HepG2 (cell line): ENCODE data around the gene ACTL8. TPM values are rescaled to one million over a fixed set of nuclear protein-coding genes. Genes with fewer than 3 reads are reported as not detected.
A peak's percentile ranks its signal among the peaks of the same experiment; 100 is the strongest.

Source experiments
- ATAC-seq: fragments of 200-7000 bp; cut with Tn5 transposase; 3 replicates; pipeline ENCODE4 v1.9.1; 2020; ENCODE audit warnings: mild to moderate bottlenecking, moderate library complexity
- BruUV-seq: library from RNA; stranded (reverse); fragments of 400-500 nt; replicated peaks from 2 replicates; lab custom pipeline; 2021; lab: Mats Ljungman, UMichigan
- CTCF ChIA-PET: fragments of 300-600 bp; formaldehyde crosslinking; extraction: SDS; loops from one replicate; lab custom pipeline; 2021; ENCODE audit warnings: low total read pairs, inconsistent platforms, low intra/inter-chr PET ratio; lab: Yijun Ruan, JAX
- POLR2A ChIA-PET: fragments of 350-600 bp; sonication (Branson Sonifier 250); formaldehyde crosslinking; loops from one replicate; lab custom pipeline; 2020; ENCODE audit warnings: antibody characterized with exemption, inconsistent platforms; lab: Yijun Ruan, JAX
- DNase-seq: peaks from one replicate; pipeline ENCODE4 v3.0.0-alpha.2; 2015; ENCODE audit warnings: low spot score
- FAIRE-seq: peaks from 3 replicates; lab custom pipeline; 2011; peaks lifted over from hg19 to GRCh38; lab: Jason Lieb, UNC
- H2AFZ ChIP-seq: one replicate; pipeline ENCODE4 v1.6.1; 2011; ENCODE audit warnings: low read length, inconsistent platforms
- H3K27ac ChIP-seq: fragments of 300-600 bp; 3 replicates; pipeline ENCODE4 v1.8.0; 2011; ENCODE audit warnings: mixed run types, mild to moderate bottlenecking, mixed read lengths, low read length, inconsistent platforms; ENCODE audit not compliant: insufficient read depth; ENCODE audit errors: extremely low read length
- H3K27me3 ChIP-seq, 2 experiments: fragments of 200-600 bp in 1 of 2; 2 replicates in 1 of 2; 3 replicates in 1 of 2; pipeline versions ENCODE4 v1.6.0 to v1.8.0; 2011; ENCODE audit warnings: low read length in 2 of 2, mild to moderate bottlenecking in 2 of 2, moderate library complexity in 2 of 2, inconsistent platforms in 1 of 2; ENCODE audit not compliant: insufficient read depth in 2 of 2, control insufficient read depth in 1 of 2
- H3K36me3 ChIP-seq, 2 experiments: fragments of 200-600 bp in 1 of 2; replicated peaks in 1 of 2; 2 replicates in 1 of 2; 3 replicates in 1 of 2; pipeline versions ENCODE4 v1.5.1 to v1.8.0; 2011; ENCODE audit warnings: low read length in 2 of 2, inconsistent platforms in 1 of 2; ENCODE audit not compliant: insufficient read depth in 2 of 2, control insufficient read depth in 1 of 2
- H3K4me1 ChIP-seq: 2 replicates; pipeline ENCODE4 v1.5.1; 2012; ENCODE audit warnings: low read length, inconsistent platforms; ENCODE audit not compliant: insufficient read depth
- H3K4me2 ChIP-seq: 2 replicates; pipeline ENCODE4 v1.6.0; 2011; ENCODE audit warnings: low read depth, low read length, inconsistent platforms
- H3K4me3 ChIP-seq, 3 experiments: fragments of 200-600 bp in 1 of 3; sonication (generic), shearing (Covaris generic) in 1 of 3; replicated peaks in 1 of 3; 2 replicates each; pipeline ENCODE4 v1.5.1; 2011 to 2016; ENCODE audit warnings: low read length in 3 of 3, inconsistent platforms in 2 of 3, low read depth in 2 of 3, mild to moderate bottlenecking in 2 of 3, control low read depth in 1 of 3, mixed read lengths in 1 of 3; ENCODE audit not compliant: insufficient read depth in 1 of 3
- H3K79me2 ChIP-seq: one replicate; pipeline ENCODE4 v1.6.1; 2011; ENCODE audit warnings: low read length, inconsistent platforms; ENCODE audit not compliant: insufficient read depth
- H3K9ac ChIP-seq: 2 replicates; pipeline ENCODE4 v1.6.0; 2011; ENCODE audit warnings: mild to moderate bottlenecking, low read depth, low read length, inconsistent platforms; ENCODE audit not compliant: insufficient read depth
- H3K9me3 ChIP-seq: 2 replicates; pipeline ENCODE4 v1.5.1; 2012; ENCODE audit warnings: mild to moderate bottlenecking, low read length
- H4K20me1 ChIP-seq: 2 replicates; pipeline ENCODE4 v1.6.0; 2011; ENCODE audit warnings: inconsistent platforms, mild to moderate bottlenecking, low read length, moderate library complexity; ENCODE audit not compliant: insufficient read depth
- CTCF ChIP-seq: sonication (generic); formaldehyde crosslinking; IDR thresholded peaks from 2 replicates; pipeline ENCODE4 v1.5.0; 2020; ENCODE audit warnings: mild to moderate bottlenecking, missing genetic modification reagents, moderate library complexity
- ETS1 ChIP-seq: sonication (generic); formaldehyde crosslinking; IDR thresholded peaks from 2 replicates; pipeline ENCODE4 v1.4.0; 2020; ENCODE audit warnings: missing genetic modification reagents
- FOXP1 ChIP-seq, 2 experiments: fragments of 450-650 bp in 1 of 2; IDR thresholded peaks; 2 replicates each; pipeline ENCODE4 v1.6.1; 2017 to 2018; ENCODE audit warnings: antibody characterized with exemption in 1 of 2
- SMAD9 ChIP-seq: sonication (generic); formaldehyde crosslinking; IDR thresholded peaks from 2 replicates; pipeline ENCODE4 v1.5.1; 2020; ENCODE audit warnings: mild to moderate bottlenecking, missing genetic modification reagents
- SP140L ChIP-seq: sonication (generic); formaldehyde crosslinking; IDR thresholded peaks from 2 replicates; pipeline ENCODE4 v1.4.0; 2020; ENCODE audit warnings: missing genetic modification reagents, borderline replicate concordance
- STAT5B ChIP-seq: sonication (generic); formaldehyde crosslinking; IDR thresholded peaks from 2 replicates; pipeline ENCODE4 v1.4.0; 2020; ENCODE audit warnings: missing genetic modification reagents
- ZNF12 ChIP-seq: sonication (generic); formaldehyde crosslinking; IDR thresholded peaks from 2 replicates; pipeline ENCODE4 v1.5.0; 2020; ENCODE audit warnings: missing genetic modification reagents
- ZNF121 ChIP-seq: sonication (generic); formaldehyde crosslinking; IDR thresholded peaks from 2 replicates; pipeline ENCODE4 v1.5.0; 2020; ENCODE audit warnings: mild to moderate bottlenecking, missing genetic modification reagents
- WGBS: methylation state at CpG from one replicate; pipeline ENCODE4 v1.1.6; 2017; ENCODE audit warnings: low lambda C conversion rate; 5-methylcytosine and 5-hydroxymethylcytosine counted together
- in situ Hi-C: cut with HindIII; loops from 2 replicates; pipeline ENCODE4 v1.10.0; 2017; ENCODE audit warnings: low pct_unique_long_range_greater_than_20kb; ENCODE audit not compliant: extremely low pct_ligation_motif_present
- intact Hi-C: fragments of 100-400 bp; cut with micrococcal nuclease; formaldehyde crosslinking; loops from one replicate; pipeline ENCODE4 v1.10.0; 2022; ENCODE audit not compliant: unreplicated experiment
- polyA plus RNA-seq, 8 experiments: library from polyadenylated mRNA; depleted of rRNA in 3 of 8; stranded (reverse) in 7 of 8; unstranded in 1 of 8; fragments of >200 nt; fragmentation: Illumina TruSeq in 4 of 8; extraction: Trizol in 4 of 8; gene quantifications; 2 replicates each; pipeline versions ENCODE4 v1.2.1 to v1.2.3, GENCODE V29; 2011 to 2016; ENCODE audit warnings: low read depth in 4 of 8, missing spikeins in 1 of 8, mixed read lengths in 1 of 8; ENCODE audit not compliant: insufficient read depth in 1 of 8
- total RNA-seq, 5 experiments: library from RNA; depleted of rRNA; stranded (reverse); fragments of >200 nt; fragmentation: Illumina TruSeq; extraction: Trizol; gene quantifications; 2 replicates each; pipeline ENCODE4 v1.2.3, GENCODE V29; 2016; ENCODE audit warnings: low read depth in 1 of 5

Gene ACTL8
- total and polyA plus RNA-seq, 2 of the 13 experiments (the other 11 are each of a cell fraction or from before 2014, with no cell fraction given): 0.09 to 0.64 TPM

DNA sequence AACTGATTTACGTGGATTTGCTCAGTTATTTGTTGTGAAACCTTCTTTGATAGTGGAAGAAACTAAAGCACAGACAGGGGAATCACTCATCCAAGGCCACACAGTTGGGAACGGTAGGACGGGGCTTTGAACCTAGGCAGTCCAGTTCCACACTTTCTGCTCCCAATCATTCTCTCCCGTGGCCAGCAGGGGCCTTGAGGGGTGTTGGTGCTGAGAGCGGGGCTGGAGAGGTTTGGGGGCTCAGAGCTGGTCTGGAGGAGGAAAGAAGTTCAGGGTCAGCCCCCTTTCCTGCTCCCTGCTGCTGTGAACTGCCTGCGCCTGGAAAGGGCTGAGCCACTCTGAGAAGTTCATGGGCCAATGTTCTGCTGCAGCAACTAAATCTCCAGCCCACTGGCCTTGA is 31.4 kb upstream of the ACTL8 start:
- POLR2A ChIA-PET: no interaction called here
- TF ChIP-seq ETS1 (CRISPR knock-in tag) (no peak), ZNF121 (CRISPR knock-in tag) (no peak), STAT5B (CRISPR knock-in tag) (no peak), SMAD9 (CRISPR knock-in tag) (no peak), ZNF12 (CRISPR knock-in tag) (0 out of 2 replicates have a peak, but pooled peaks have one; percentile 25), FOXP1 (IDR thresholded peaks at IDR 0.05) (no peak), FOXP1 (CRISPR knock-in tag; IDR thresholded peaks at IDR 0.05) (no peak), SP140L (CRISPR knock-in tag) (no peak), CTCF (CRISPR knock-in tag) (0 out of 2 replicates have a peak, but pooled peaks have one; percentile 23)
- no TSS peak for BruUV-seq
- in situ Hi-C loops: no loop called here
- WGBS: 0% methylated on average over 6 of the region's 6 CpGs
- Histone ChIP-seq H3K27ac (no peak overlapping the region), H3K4me2 (no peak overlapping the region), H3K4me1 (no peaks in the 10 kb centered on the region), H3K79me2 (no peaks in the 10 kb centered on the region), H3K4me3 (no peak overlapping the region), H2AFZ (no peak overlapping the region), H3K9ac (no peak overlapping the region), H4K20me1 (no peaks in the 10 kb centered on the region), H3K36me3 (no peaks in the 10 kb centered on the region), H3K9me3 (no peaks in the 10 kb centered on the region), H3K27me3 (peaks cover under 1 to 16% of the 10 kb centered on the region in 2 experiments; a peak in 4 of 5 replicates)
- intact Hi-C loops: no loop called here
- CTCF ChIA-PET: no interaction called here
- FAIRE-seq (no peak), ATAC-seq (peak; percentile 56), DNase-seq (no peak)
